Natural killer cell (primary cell): Measurements from ENCODE around the gene IPO11. TPM values are rescaled to one million over a fixed set of nuclear protein-coding genes. Genes with fewer than 3 reads are reported as not detected.
"Not testable (repeated sequence)": the region's sequence is repeated elsewhere in the genome, so short reads cannot be mapped to it uniquely, and the experiment has no call there.

Experiments used
- ATAC-seq, 3 donors: fragments of 150-1000 bp in 2 of 3; fragments of 200-7000 bp in 1 of 3; cut with Tn5 transposase; 1 replicate in 1 of 3; 2 replicates in 2 of 3; pipeline ENCODE4 v1.10.0; 2021; ENCODE audit warnings: mild to moderate bottlenecking in 2 of 3, moderate library complexity in 2 of 3
- DNase-seq, 2 donors: peaks; one replicate each; pipeline versions ENCODE4 v3.0.0 to v3.0.0-alpha.2; 2013 to 2021; ENCODE audit warnings: mixed read lengths in 1 of 2
- H3K27ac ChIP-seq: one replicate; pipeline ENCODE4 v1.5.1; 2013; ENCODE audit warnings: mild to moderate bottlenecking, low read length
- H3K27me3 ChIP-seq: one replicate; pipeline ENCODE4 v1.6.1; 2013; ENCODE audit warnings: low read length; ENCODE audit not compliant: control insufficient read depth, insufficient read depth
- H3K36me3 ChIP-seq: one replicate; pipeline ENCODE4 v1.6.1; 2013; ENCODE audit warnings: low read length; ENCODE audit not compliant: control insufficient read depth, insufficient read depth
- H3K4me1 ChIP-seq: one replicate; pipeline ENCODE4 v1.6.1; 2013; ENCODE audit warnings: low read length; ENCODE audit not compliant: control insufficient read depth, insufficient read depth
- H3K4me3 ChIP-seq: one replicate; pipeline ENCODE4 v1.5.1; 2013; ENCODE audit warnings: low read length
- H3K9me3 ChIP-seq: one replicate; pipeline ENCODE4 v1.6.1; 2013; ENCODE audit warnings: low read length; ENCODE audit not compliant: control insufficient read depth, insufficient read depth
- H3K27ac Mint-ChIP-seq, 2 donors: one replicate each; pipeline ENCODE4 v1.8.0; 2022; ENCODE audit warnings: mild to moderate bottlenecking in 2 of 2, mixed read lengths in 2 of 2, moderate library complexity in 1 of 2
- H3K27me3 Mint-ChIP-seq, 2 donors: one replicate each; pipeline ENCODE4 v1.8.0; 2022; ENCODE audit warnings: low read depth in 2 of 2, mixed read lengths in 2 of 2
- H3K36me3 Mint-ChIP-seq: one replicate; pipeline ENCODE4 v1.8.0; 2022; ENCODE audit warnings: mixed read lengths
- H3K4me1 Mint-ChIP-seq, 2 donors: one replicate each; pipeline ENCODE4 v1.8.0; 2022; ENCODE audit warnings: mixed read lengths in 2 of 2
- H3K4me3 Mint-ChIP-seq: one replicate; pipeline ENCODE4 v1.8.0; 2022; ENCODE audit warnings: mild to moderate bottlenecking, moderate library complexity, mixed read lengths
- H3K9me3 Mint-ChIP-seq, 2 donors: one replicate each; pipeline ENCODE4 v1.8.0; 2022; ENCODE audit warnings: mixed read lengths in 2 of 2
- CTCF ChIP-seq: fragments of 200-600 bp; IDR thresholded peaks from one replicate; pipeline ENCODE4 v1.8.0; 2022; ENCODE audit warnings: antibody characterized with exemption
- WGBS: methylation state at CpG from one replicate; pipeline ENCODE4 v1.1.7; 2013; ENCODE audit warnings: missing lambda C conversion rate; ENCODE audit not compliant: insufficient coverage; 5-methylcytosine and 5-hydroxymethylcytosine counted together
- intact Hi-C: fragments of 100-400 bp; cut with micrococcal nuclease; formaldehyde crosslinking; loops from one replicate; pipeline ENCODE4 v1.14.2; 2022
- total RNA-seq, 4 donors: library from RNA; stranded (reverse); fragments of 120-200 nt in 1 of 4; gene quantifications; one replicate each; pipeline versions ENCODE4 v1.2.3 to v1.2.4, GENCODE V29; 2013 to 2022

Gene IPO11
- total RNA-seq, 3 donors from 2014 or later (not counting 1 experiment from before 2014, with no cell fraction given) = 16.6 to 31.4 (median 30.7) TPM

- no peaks in the 10 kb centered on the region for H3K27me3 ChIP-seq
- Mint-ChIP-seq H3K4me3 (no peak overlapping the region), H3K27ac (no peak overlapping the region), H3K36me3 (no peaks in the 10 kb centered on the region), H3K4me1 (peaks cover 9 to 14% of the 10 kb centered on the region in 2 donors), H3K27me3 (peaks cover 0 to 6% of the 10 kb centered on the region in 2 donors), H3K9me3 (peaks cover 0 to 2% of the 10 kb centered on the region in 2 donors)
- H3K9me3 ChIP-seq = no peaks in the 10 kb centered on the region
- intact Hi-C loops = no loop called here
- H3K4me3 ChIP-seq = no peak overlapping the region
- no peaks in the 10 kb centered on the region for H3K36me3 ChIP-seq
- no peak overlapping the region for H3K27ac ChIP-seq
- TF ChIP-seq CTCF = no peak
- ATAC-seq (no peak), DNase-seq (no peak)
- WGBS = 61% methylated on average over 6 of the region's 7 CpGs
- no peaks in the 10 kb centered on the region for H3K4me1 ChIP-seq
Measured at GRCh38 chr5:62653001-62653863, 240.7 kb downstream of the IPO11 start.

- Histone ChIP-seq H3K9me3 (no peaks in the 10 kb centered on the region), H3K4me3 (no peak overlapping the region), H3K36me3 (no peaks in the 10 kb centered on the region), H3K27me3 (no peaks in the 10 kb centered on the region), H3K27ac (no peak overlapping the region), H3K4me1 (no peaks in the 10 kb centered on the region)
- no peak overlapping the region for H3K27ac Mint-ChIP-seq
- WGBS = 78% methylated on average over 11 of the region's 11 CpGs
- H3K27me3 Mint-ChIP-seq = peaks cover 0 to 6% of the 10 kb centered on the region in 2 donors
- no peak overlapping the region for H3K4me3 Mint-ChIP-seq
- no peak for DNase-seq
- peaks cover 9 to 14% of the 10 kb centered on the region in 2 donors for H3K4me1 Mint-ChIP-seq
- intact Hi-C loops = no loop called here
- no peak for TF ChIP-seq CTCF
- H3K9me3 Mint-ChIP-seq = peaks cover 4% of the 10 kb centered on the region in 2 donors
- no peaks in the 10 kb centered on the region for H3K36me3 Mint-ChIP-seq
- ATAC-seq = no peak
Measured at GRCh38 chr5:62653864-62654575, 241.5 kb downstream of the IPO11 start.

- H3K4me1 ChIP-seq, H3K9me3 Mint-ChIP-seq, H3K27ac Mint-ChIP-seq, H3K36me3 ChIP-seq, H3K4me3 Mint-ChIP-seq, H3K4me1 Mint-ChIP-seq, intact Hi-C loops, H3K27me3 Mint-ChIP-seq, H3K9me3 ChIP-seq, H3K27ac ChIP-seq, H3K4me3 ChIP-seq, H3K27me3 ChIP-seq, ATAC-seq, H3K36me3 Mint-ChIP-seq, DNase-seq: not testable (repeated sequence)
Measured at GRCh38 chr5:62657772-62658171, 245.2 kb downstream of the IPO11 start.

GRCh38 chr5:62661126-62661525 lies 248.6 kb downstream of the IPO11 start:
- no peak for ATAC-seq
- 94% methylated on average over 8 of the region's 8 CpGs for WGBS
- no peak for TF ChIP-seq CTCF
- Mint-ChIP-seq H3K4me1 (no peaks in the 10 kb centered on the region), H3K27me3 (no peaks in the 10 kb centered on the region), H3K27ac (no peak overlapping the region), H3K4me3 (no peak overlapping the region), H3K9me3 (peaks cover 2 to 4% of the 10 kb centered on the region in 2 donors), H3K36me3 (no peaks in the 10 kb centered on the region)
- Histone ChIP-seq H3K4me3 (no peak overlapping the region), H3K4me1 (no peaks in the 10 kb centered on the region), H3K9me3 (no peaks in the 10 kb centered on the region), H3K27me3 (no peaks in the 10 kb centered on the region), H3K36me3 (no peaks in the 10 kb centered on the region), H3K27ac (no peak overlapping the region)
- no peak for DNase-seq
- intact Hi-C loops = no loop called here
